ENCODE data around the gene KATNA1. TPM values are rescaled to one million over a fixed set of nuclear protein-coding genes. Genes with fewer than 3 reads are reported as not detected.

The KATNA1 gene
- polyA plus RNA-seq, 5 donors = 28.8 to 39.4 (median 33.8) TPM

- peak; percentile 71 to 81 for DNase-seq
Measured at GRCh38 chr6:149545258-149545753, 103.2 kb downstream of the KATNA1 start.

Other genes with a start within 250 kb of the KATNA1 start
- 1 to 10 TPM in 4 of 5 donors, under 1 TPM in 1; 0.79 to 1.9 (median 1.4) TPM for gene SUMO4, start 248.5 kb downstream of the KATNA1 start, polyA plus RNA-seq (ENCODE audit: insufficient read depth in 1 of 5, insufficient read length in 5 of 5, low replicate concordance in 1 of 5)
- 1 to 10 TPM in 1 of 5 donors, under 1 TPM in 4; 0.62 to 1.1 (median 0.80) TPM for gene ZC3H12D, start 163.7 kb downstream of the KATNA1 start, polyA plus RNA-seq (ENCODE audit: insufficient read depth in 1 of 5, insufficient read length in 5 of 5, low replicate concordance in 1 of 5)
- gene PPIL4, start 102.7 kb downstream of the KATNA1 start, polyA plus RNA-seq (ENCODE audit: insufficient read depth in 1 of 5, insufficient read length in 5 of 5, low replicate concordance in 1 of 5) = 10 to 100 TPM; 51.9 to 75.3 (median 72.7) TPM
- 10 to 100 TPM; 40.8 to 62.6 (median 58.7) TPM for gene GINM1, start 82.3 kb downstream of the KATNA1 start, polyA plus RNA-seq (ENCODE audit: insufficient read depth in 1 of 5, insufficient read length in 5 of 5, low replicate concordance in 1 of 5)
- gene LATS1, start 69.4 kb upstream of the KATNA1 start, polyA plus RNA-seq (ENCODE audit: insufficient read depth in 1 of 5, insufficient read length in 5 of 5, low replicate concordance in 1 of 5) = 10 to 100 TPM; 21.0 to 34.0 (median 32.6) TPM
- gene NUP43, start 97.8 kb upstream of the KATNA1 start, polyA plus RNA-seq (ENCODE audit: insufficient read depth in 1 of 5, insufficient read length in 5 of 5, low replicate concordance in 1 of 5) = 10 to 100 TPM; 32.1 to 51.4 (median 42.8) TPM
- gene PCMT1, start 101.0 kb upstream of the KATNA1 start, polyA plus RNA-seq (ENCODE audit: insufficient read depth in 1 of 5, insufficient read length in 5 of 5, low replicate concordance in 1 of 5) = 10 to 100 TPM; 77.9 to 95.0 (median 81.6) TPM
- 10 to 100 TPM; 28.4 to 35.8 (median 33.8) TPM for gene LRP11, start 215.6 kb upstream of the KATNA1 start, polyA plus RNA-seq (ENCODE audit: insufficient read depth in 1 of 5, insufficient read length in 5 of 5, low replicate concordance in 1 of 5)
- under 1 TPM; 0.24 to 0.61 (median 0.42) TPM for gene RAET1E, start 249.4 kb upstream of the KATNA1 start, polyA plus RNA-seq (ENCODE audit: insufficient read depth in 1 of 5, insufficient read length in 5 of 5, low replicate concordance in 1 of 5)

Data from right lung (tissue), 5 donors.